Trophoblast cell (in vitro differentiated cells and primary cell): ENCODE results near the gene ENO3.
A peak's percentile ranks its signal among the peaks of the same experiment; 100 is the strongest.
"Not testable (repeated sequence)": the region's sequence is repeated elsewhere in the genome, so short reads cannot be mapped to it uniquely, and the experiment has no call there.

ENCODE experiments used
- DNase-seq, 2 donors: peaks; one replicate each; pipeline ENCODE4 v3.0.0-alpha.2; 2016
- H2AFZ ChIP-seq: 2 replicates; pipeline ENCODE4 v1.6.1; 2013; ENCODE audit warnings: low read length, moderate library complexity, mild to moderate bottlenecking; ENCODE audit not compliant: insufficient read depth, poor library complexity
- H2AK5ac ChIP-seq: 2 replicates; pipeline ENCODE4 v1.6.1; 2013; ENCODE audit warnings: mild to moderate bottlenecking, low read length
- H2BK120ac ChIP-seq: 2 replicates; pipeline ENCODE4 v1.6.1; 2013; ENCODE audit warnings: low read length, mild to moderate bottlenecking, moderate library complexity; ENCODE audit not compliant: insufficient read depth, poor library complexity
- H2BK12ac ChIP-seq: 2 replicates; pipeline ENCODE4 v1.6.1; 2013; ENCODE audit warnings: mild to moderate bottlenecking, low read length, moderate library complexity
- H2BK5ac ChIP-seq: 2 replicates; pipeline ENCODE4 v1.6.1; 2013; ENCODE audit warnings: low read length, low read depth, moderate library complexity, mild to moderate bottlenecking; ENCODE audit not compliant: poor library complexity
- H3K14ac ChIP-seq: 2 replicates; pipeline ENCODE4 v1.6.1; 2013; ENCODE audit warnings: mild to moderate bottlenecking, low read length
- H3K18ac ChIP-seq: 2 replicates; pipeline ENCODE4 v1.6.1; 2013; ENCODE audit warnings: mild to moderate bottlenecking, low read length
- H3K23ac ChIP-seq: 2 replicates; pipeline ENCODE4 v1.6.1; 2013; ENCODE audit warnings: low read length
- H3K27ac ChIP-seq: 2 replicates; pipeline ENCODE4 v1.5.1; 2013; ENCODE audit warnings: low read depth, mild to moderate bottlenecking, inconsistent platforms, low read length, moderate library complexity
- H3K27me3 ChIP-seq: 2 replicates; pipeline ENCODE4 v1.6.1; 2013; ENCODE audit warnings: inconsistent platforms, mild to moderate bottlenecking, low read length, moderate library complexity; ENCODE audit not compliant: insufficient read depth
- H3K36me3 ChIP-seq, 2 experiments: 1 replicate in 1 of 2; 2 replicates in 1 of 2; pipeline ENCODE4 v1.6.1; 2013; ENCODE audit warnings: low read length in 2 of 2, mild to moderate bottlenecking in 2 of 2, moderate library complexity in 1 of 2; ENCODE audit not compliant: insufficient read depth in 2 of 2, control insufficient read depth in 1 of 2
- H3K4ac ChIP-seq: 2 replicates; pipeline ENCODE4 v1.6.1; 2013; ENCODE audit warnings: low read depth, mild to moderate bottlenecking, low read length, moderate library complexity
- H3K4me1 ChIP-seq, 2 experiments: 1 replicate in 1 of 2; 2 replicates in 1 of 2; pipeline ENCODE4 v1.6.1; 2013; ENCODE audit warnings: low read length in 2 of 2, mild to moderate bottlenecking in 2 of 2, moderate library complexity in 1 of 2; ENCODE audit not compliant: insufficient read depth in 2 of 2, control insufficient read depth in 1 of 2
- H3K4me2 ChIP-seq: 2 replicates; pipeline ENCODE4 v1.6.1; 2013; ENCODE audit warnings: inconsistent platforms, mild to moderate bottlenecking, low read length, moderate library complexity
- H3K4me3 ChIP-seq: 2 replicates; pipeline ENCODE4 v1.5.1; 2013; ENCODE audit warnings: mild to moderate bottlenecking, low read depth, low read length, inconsistent platforms
- H3K79me1 ChIP-seq: one replicate; pipeline ENCODE4 v1.6.1; 2013; ENCODE audit warnings: low read length
- H3K79me2 ChIP-seq: 2 replicates; pipeline ENCODE4 v1.6.1; 2013; ENCODE audit warnings: low read length, mild to moderate bottlenecking; ENCODE audit not compliant: control insufficient read depth, insufficient read depth, poor library complexity
- H3K9ac ChIP-seq: 2 replicates; pipeline ENCODE4 v1.6.1; 2013; ENCODE audit warnings: mild to moderate bottlenecking, low read length
- H3K9me3 ChIP-seq: 2 replicates; pipeline ENCODE4 v1.6.1; 2013; ENCODE audit warnings: low read depth, mild to moderate bottlenecking, control low read depth, inconsistent platforms, low read length; ENCODE audit not compliant: insufficient read depth
- H4K12ac ChIP-seq: 2 replicates; pipeline ENCODE4 v1.6.1; 2013; ENCODE audit warnings: low read depth, mild to moderate bottlenecking, low read length, moderate library complexity
- H4K8ac ChIP-seq: 2 replicates; pipeline ENCODE4 v1.6.1; 2013; ENCODE audit warnings: low read depth, mild to moderate bottlenecking, low read length, moderate library complexity
- H4K91ac ChIP-seq: one replicate; pipeline ENCODE4 v1.6.1; 2013; ENCODE audit warnings: low read depth, mild to moderate bottlenecking, low read length, moderate library complexity
- WGBS: extraction: QIAGEN DNeasy Blood & Tissue Kit; methylation state at CpG from one replicate; pipeline ENCODE4 v1.1.7; 2013; ENCODE audit warnings: missing lambda C conversion rate; ENCODE audit not compliant: insufficient read length, insufficient coverage; ENCODE audit errors: extremely low coverage; 5-methylcytosine and 5-hydroxymethylcytosine counted together

The ENO3 gene

GRCh38 chr17:4906642-4907041 is 44.3 kb upstream of the ENO3 start:
- H3K4me1 ChIP-seq: peaks cover 8 to 14% of the 10 kb centered on the region in 2 experiments
- H3K79me2 ChIP-seq, DNase-seq, H3K4me3 ChIP-seq, H3K4ac ChIP-seq, H3K27ac ChIP-seq, H4K8ac ChIP-seq, H3K4me2 ChIP-seq, H4K91ac ChIP-seq, H3K36me3 ChIP-seq, H3K27me3 ChIP-seq, H4K12ac ChIP-seq, H3K9me3 ChIP-seq, H2AK5ac ChIP-seq, H3K18ac ChIP-seq, H3K14ac ChIP-seq, H2BK12ac ChIP-seq, H3K23ac ChIP-seq, H2BK120ac ChIP-seq, H3K9ac ChIP-seq, H2BK5ac ChIP-seq, H2AFZ ChIP-seq: not testable (repeated sequence)
- peaks cover 11% of the 10 kb centered on the region for H3K79me1 ChIP-seq

- H3K4me1 ChIP-seq: peaks cover 8 to 14% of the 10 kb centered on the region in 2 experiments
- peak overlapping the region; percentile 56 for H4K8ac ChIP-seq
- H3K4ac ChIP-seq: no peak overlapping the region
- peak overlapping the region; percentile 50 for H2BK120ac ChIP-seq
- H3K9ac ChIP-seq: no peak overlapping the region
- peak overlapping the region; percentile 39 for H3K4me2 ChIP-seq
- H3K23ac ChIP-seq: no peak overlapping the region
- peak; percentile 81 to 85 for DNase-seq
- no peak overlapping the region for H2AK5ac ChIP-seq
- peaks cover 2% of the 10 kb centered on the region for H3K9me3 ChIP-seq
- H3K79me1 ChIP-seq: peaks cover 11% of the 10 kb centered on the region
- H3K14ac ChIP-seq: no peak overlapping the region
- H3K79me2 ChIP-seq: peaks cover 4% of the 10 kb centered on the region
- no peaks in the 10 kb centered on the region for H3K36me3 ChIP-seq
- H2AFZ ChIP-seq: no peak overlapping the region
- H3K4me3 ChIP-seq: no peak overlapping the region
- H2BK12ac ChIP-seq: no peak overlapping the region
- peak overlapping the region; percentile 27 for H2BK5ac ChIP-seq
- no CpG with 5 or more reads among the region's 10 CpGs for whole genome bisulfite sequencing
- peak overlapping the region; percentile 97 for H3K27ac ChIP-seq
- H4K12ac ChIP-seq: peak overlapping the region; percentile 14
- peak overlapping the region; percentile 76 for H4K91ac ChIP-seq
- H3K18ac ChIP-seq: peak overlapping the region; percentile 49
- no peaks in the 10 kb centered on the region for H3K27me3 ChIP-seq
Measured at GRCh38 chr17:4908301-4908700, 42.6 kb upstream of the ENO3 start.

- Histone ChIP-seq H3K18ac (peak overlapping the region; percentile 49), H3K79me1 (peaks cover 11% of the 10 kb centered on the region), H3K4me1 (peaks cover 8 to 14% of the 10 kb centered on the region in 2 experiments), H3K4me3 (peak overlapping the region; percentile 38), H4K91ac (peak overlapping the region; percentile 93), H3K79me2 (peaks cover 4% of the 10 kb centered on the region), H3K14ac (peak overlapping the region; percentile 75), H3K4me2 (peak overlapping the region; percentile 39), H3K9me3 (peaks cover 2% of the 10 kb centered on the region), H2BK120ac (peak overlapping the region; percentile 87), H3K27me3 (no peaks in the 10 kb centered on the region), H2AFZ (no peak overlapping the region), H4K8ac (peak overlapping the region; percentile 95), H3K4ac (no peak overlapping the region), H2AK5ac (peak overlapping the region; percentile 21), H4K12ac (peak overlapping the region; percentile 15), H3K9ac (no peak overlapping the region), H2BK12ac (peak overlapping the region; percentile 3), H2BK5ac (peak overlapping the region; percentile 99), H3K27ac (peak overlapping the region; percentile 97), H3K36me3 (no peaks in the 10 kb centered on the region), H3K23ac (no peak overlapping the region)
- no CpG with 5 or more reads among the region's 20 CpGs for WGBS
- peak; percentile 95 to 96 for DNase-seq
Measured at GRCh38 chr17:4908711-4909496, 42.0 kb upstream of the ENO3 start.

- Histone ChIP-seq H2AFZ (no peak overlapping the region), H3K27me3 (no peaks in the 10 kb centered on the region), H2BK120ac (no peak overlapping the region), H3K9me3 (no peaks in the 10 kb centered on the region), H3K4me2 (no peak overlapping the region), H3K4ac (no peak overlapping the region), H3K27ac (no peak overlapping the region), H3K14ac (no peak overlapping the region), H3K18ac (no peak overlapping the region), H4K12ac (no peak overlapping the region), H2BK12ac (no peak overlapping the region), H3K23ac (no peak overlapping the region), H3K79me2 (peaks cover 2% of the 10 kb centered on the region), H3K36me3 (no peaks in the 10 kb centered on the region), H2AK5ac (no peak overlapping the region), H2BK5ac (no peak overlapping the region), H3K4me1 (peaks cover 5 to 8% of the 10 kb centered on the region in 2 experiments), H3K79me1 (peaks cover 4% of the 10 kb centered on the region), H4K8ac (no peak overlapping the region), H3K4me3 (no peak overlapping the region), H4K91ac (no peak overlapping the region), H3K9ac (no peak overlapping the region)
- DNase-seq: no peak
- no CpG with 5 or more reads among the region's 1 CpG for WGBS
Measured at GRCh38 chr17:4913994-4914393, 36.9 kb upstream of the ENO3 start.
